RPMI8226 (cell line): ENCODE results near the gene RAB33A.
A peak's percentile ranks its signal among the peaks of the same experiment; 100 is the strongest.
"Not testable (repeated sequence)": the region's sequence is repeated elsewhere in the genome, so short reads cannot be mapped to it uniquely, and the experiment has no call there.

ENCODE experiments used
- DNase-seq: peaks from one replicate; pipeline ENCODE4 v3.0.0-alpha.2; 2015

Gene RAB33A

DNA sequence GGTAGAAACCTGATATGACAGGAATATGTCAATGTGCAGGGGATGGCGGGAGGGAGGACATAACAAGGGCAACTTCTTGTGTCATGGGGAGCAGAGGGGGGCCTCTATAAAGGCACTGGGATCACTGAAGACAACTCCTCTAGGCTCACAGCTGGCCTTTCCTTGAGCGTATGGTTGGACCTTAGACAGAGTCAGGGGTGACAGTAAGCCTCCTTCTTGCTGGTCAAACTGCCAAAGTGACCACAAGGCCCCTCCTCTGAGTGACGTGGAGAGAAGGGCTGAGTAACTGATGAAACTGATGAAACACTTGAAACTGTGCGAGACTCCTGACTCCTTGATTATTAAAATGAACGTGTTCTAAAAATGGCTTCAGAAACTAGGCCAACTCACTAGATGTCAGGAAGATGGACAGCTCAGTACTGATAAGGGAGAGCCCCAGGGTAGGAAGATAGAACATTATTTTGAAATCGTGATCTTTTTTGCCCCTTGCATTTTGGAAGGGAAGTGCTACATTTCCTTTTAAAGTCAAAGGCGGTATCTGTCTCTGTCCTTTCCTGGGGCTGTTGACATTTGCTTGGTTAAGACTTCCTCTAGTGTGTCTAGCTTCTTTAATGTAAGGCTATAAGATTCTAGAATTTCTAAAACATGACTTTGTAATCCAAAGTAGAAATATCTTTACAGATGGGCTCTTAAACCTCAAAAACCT is 1.6 kb downstream of the RAB33A start:
- peak; percentile 57 for DNase-seq

GRCh38 chrX:130174045-130174704 is 2.4 kb downstream of the RAB33A start:
- no peak for DNase-seq

DNA sequence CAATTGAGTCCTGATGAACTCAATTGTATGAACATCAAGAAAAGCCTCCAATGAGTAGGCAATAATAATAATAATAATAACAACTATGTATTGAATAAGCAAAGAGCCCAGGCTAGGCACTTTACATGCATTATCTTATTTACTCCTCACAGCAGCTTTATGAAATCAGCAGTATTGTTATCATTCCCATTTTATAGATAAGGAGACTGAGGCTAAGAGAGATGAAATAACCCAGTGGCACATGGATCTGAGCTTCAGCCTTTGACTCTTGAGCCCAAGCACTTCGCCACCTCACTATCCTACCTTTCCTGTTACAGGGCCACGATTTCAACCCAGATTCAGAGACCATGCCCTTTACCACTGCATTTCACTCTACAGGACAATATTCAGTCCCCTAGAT is 3.2 kb downstream of the RAB33A start:
- DNase-seq = no peak

DNA sequence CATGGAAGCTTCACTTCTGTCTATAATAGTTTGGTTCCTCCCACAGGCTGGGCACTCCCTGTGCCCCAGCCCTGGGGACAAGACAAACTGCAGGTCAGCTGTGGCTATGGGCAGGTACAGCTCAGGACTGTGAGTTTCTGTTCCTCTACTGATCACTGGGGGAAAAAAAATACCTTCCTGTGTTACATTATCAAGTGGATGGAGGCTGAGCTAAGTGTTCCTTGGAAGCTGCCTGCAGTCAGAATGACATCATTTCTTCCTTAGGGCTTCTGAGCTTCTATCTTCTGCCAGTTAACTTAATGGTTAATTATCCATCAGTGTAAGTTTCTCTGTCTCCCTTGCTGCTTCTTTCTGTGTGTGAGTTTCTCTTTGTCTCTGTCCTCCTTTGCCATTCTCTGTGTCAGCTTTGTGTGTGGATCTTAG is 4.6 kb downstream of the RAB33A start:
- DNase-seq = peak; percentile 72

DNA sequence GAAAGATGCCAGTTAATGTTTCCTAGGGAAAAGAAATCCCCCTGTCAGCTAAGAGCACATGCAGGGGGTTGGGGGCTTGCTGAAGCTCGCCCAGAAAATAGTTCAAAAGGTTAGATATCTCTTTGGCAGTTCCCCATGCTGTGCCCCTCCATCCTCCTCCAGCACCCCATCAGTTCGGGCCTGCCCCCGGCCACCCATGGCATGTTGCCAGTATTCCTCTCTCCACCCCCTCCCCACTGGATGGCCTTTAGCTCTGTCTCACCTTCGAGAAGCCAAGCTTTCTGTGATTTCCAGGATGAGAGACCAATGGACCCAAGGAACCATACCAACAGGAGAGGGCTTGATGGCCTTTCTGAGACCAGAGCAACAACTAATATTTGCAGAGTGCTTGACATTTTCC is 5.2 kb downstream of the RAB33A start:
- no peak for DNase-seq

DNA sequence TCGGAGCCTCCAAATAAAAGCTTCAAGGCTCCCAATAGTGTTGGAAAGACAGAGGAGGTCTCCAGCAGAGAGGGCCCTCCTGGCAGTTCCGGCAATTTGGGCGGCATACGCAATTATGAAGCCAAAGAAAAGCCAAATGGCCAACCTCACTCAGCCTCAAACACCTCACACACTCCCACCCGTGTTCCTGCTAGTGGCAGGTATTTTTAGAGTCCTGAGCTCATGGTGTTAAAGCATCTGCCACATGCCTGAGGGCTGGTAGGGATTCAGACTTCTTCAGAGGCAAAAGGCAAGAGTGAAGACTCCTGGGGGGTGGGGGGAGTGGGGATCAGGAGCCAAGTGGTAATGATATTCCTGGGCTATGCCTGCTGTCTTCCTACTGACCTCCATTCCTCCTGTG is 7.4 kb downstream of the RAB33A start:
- DNase-seq = no peak

DNA sequence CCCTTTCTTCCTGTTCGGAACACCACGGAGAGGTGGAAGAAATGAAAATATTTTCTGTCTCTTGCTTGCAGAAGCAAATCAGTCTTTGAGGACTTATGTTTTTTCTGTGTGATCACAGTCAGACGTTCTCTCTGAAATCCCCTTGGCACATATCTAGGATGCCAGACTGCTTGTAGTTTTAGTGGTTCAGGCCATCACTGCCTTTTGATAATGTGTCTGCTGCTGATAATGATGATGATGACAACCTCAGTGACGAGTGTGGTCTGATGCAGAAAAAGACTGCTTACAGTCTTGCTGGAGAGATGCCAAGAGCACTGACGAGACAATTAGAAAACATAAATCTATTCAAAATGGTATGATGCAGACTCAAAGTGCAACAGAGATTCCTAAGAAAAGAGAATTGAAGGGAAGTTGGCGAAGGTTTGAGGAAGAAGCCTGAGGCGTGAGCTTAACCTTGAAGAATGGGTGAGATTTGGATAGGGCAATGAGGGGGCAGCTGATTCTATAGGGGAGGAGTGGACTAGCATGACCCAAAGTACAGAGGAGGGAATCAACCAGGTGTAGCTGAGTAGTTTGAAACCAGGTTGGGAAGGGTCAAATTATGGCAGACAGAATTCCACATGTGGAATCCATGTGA is 7.9 kb downstream of the RAB33A start:
- no peak for DNase-seq

- DNase-seq = no peak
These were observed 12.4 kb downstream of the RAB33A start for GRCh38 chrX:130184168-130184567.

- no peak for DNase-seq
These were observed 13.1 kb downstream of the RAB33A start for GRCh38 chrX:130184857-130185256.

DNA sequence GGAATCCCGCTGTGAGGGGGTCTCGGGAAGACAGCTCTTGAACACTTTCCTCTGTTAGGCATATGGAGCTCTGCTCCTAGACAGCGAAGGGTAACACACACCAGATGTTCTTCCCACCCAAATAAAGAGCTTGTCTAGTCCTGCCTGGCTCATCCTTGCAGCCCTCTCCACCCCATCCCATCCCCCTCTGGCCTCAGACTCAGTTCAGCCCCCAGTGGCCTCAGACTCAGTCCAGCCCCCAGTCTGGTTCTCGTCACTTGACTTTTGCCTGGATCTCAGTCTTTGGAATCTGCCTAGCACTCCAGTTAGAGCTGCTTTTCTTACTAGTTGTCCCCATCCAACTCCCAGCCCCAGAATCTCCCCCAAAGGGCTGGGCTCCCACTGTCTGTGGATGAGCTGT is 14.9 kb downstream of the RAB33A start:
- no peak for DNase-seq

DNA sequence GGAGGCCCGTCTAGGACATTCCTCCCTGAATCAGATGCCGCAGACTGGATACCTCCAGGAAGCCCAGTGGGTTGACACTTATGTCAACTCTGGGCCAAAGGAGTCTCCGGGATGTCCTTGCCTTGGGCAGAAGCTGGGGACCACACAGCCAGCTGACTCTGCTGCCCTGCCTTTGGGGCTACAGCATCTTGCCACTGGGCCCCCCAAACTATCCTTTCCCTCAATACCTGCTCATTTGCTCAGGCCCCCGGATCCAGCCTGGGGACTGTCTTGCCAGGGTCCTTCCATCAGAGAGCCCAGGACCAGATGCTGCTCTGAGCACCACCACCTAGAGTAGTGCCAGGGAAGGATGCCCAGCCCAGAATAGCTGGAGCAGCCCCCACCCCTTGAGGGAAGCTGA is 19.0 kb downstream of the RAB33A start:
- no peak for DNase-seq

- no peak for DNase-seq
These were observed 24.7 kb downstream of the RAB33A start for GRCh38 chrX:130196466-130196865.

DNA sequence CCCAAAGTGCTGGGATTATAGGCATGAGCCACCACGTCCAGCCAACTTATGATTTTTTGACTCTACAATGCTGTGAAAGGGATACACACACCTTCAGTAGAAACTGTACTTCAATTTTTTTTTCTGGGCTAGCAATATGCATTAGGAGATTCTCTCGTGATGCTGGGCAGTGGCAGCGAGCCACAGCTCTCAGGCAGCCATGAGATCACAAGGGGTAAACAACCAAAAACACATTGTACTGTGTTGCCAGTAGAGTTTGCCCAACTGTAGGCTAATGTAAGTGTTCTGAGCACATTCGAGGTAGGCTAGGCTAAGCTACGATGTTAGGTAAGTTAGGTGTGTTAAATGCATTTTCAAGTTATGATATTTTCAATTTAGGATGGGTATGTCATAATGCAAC is 25.7 kb downstream of the RAB33A start:
- DNase-seq = no peak

DNA sequence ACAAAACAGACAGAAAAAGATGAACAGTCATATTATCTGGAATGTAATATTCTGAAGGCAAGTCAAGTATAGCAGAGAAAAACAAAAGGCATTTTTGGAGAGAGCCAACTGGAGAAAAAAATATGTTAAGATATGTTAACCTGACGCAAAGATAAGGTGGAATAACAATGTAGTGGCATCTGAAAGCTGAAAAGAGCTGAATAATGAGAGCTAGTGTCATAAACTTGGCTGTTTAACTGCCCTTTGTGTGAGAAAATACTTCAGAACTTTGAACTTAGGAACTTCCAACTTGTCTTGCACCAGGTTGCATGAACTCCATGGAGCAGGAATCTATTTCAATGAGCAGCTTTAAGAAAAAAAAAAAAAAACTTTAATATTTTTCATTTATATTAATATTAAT is 32.9 kb downstream of the RAB33A start:
- DNase-seq = no peak

DNA sequence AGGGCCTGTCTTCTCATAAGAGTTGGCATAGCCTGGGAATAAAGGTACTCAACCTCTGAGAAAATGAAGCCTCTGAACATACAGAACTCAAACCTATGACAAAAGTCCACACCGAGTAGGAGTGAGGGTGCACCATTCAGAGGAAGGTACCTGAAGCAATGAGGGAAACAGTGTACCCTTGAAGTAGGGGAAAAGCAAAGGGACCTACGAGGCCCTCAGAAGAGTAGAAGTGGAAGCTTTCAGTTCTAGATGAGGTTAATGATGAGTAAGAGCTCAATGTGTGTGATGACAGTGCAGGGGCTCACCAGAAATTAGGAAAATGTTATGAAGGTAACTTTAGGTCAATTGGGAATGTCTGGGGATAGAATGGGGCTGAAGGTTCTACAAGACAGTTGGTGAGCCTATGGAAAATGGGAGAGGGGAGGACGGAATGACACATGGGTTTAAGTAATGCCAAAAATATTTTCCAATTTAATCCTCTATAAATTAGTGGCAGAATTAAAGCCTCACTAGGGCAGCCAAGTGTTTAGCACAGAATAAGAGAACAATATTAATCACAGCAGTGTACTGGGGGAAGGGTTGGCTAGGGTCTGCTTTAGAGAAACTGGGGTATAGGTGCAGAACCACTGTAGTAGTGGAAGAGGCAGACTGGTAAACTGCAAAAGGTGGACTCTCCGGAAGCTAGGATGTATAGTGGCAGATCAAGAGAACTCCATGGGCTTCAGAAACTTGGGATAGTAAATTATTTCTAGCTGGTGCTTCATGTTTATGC is 39.8 kb downstream of the RAB33A start:
- DNase-seq = no peak

- no peak for DNase-seq
These were observed 40.6 kb downstream of the RAB33A start for GRCh38 chrX:130212371-130212770.

DNA sequence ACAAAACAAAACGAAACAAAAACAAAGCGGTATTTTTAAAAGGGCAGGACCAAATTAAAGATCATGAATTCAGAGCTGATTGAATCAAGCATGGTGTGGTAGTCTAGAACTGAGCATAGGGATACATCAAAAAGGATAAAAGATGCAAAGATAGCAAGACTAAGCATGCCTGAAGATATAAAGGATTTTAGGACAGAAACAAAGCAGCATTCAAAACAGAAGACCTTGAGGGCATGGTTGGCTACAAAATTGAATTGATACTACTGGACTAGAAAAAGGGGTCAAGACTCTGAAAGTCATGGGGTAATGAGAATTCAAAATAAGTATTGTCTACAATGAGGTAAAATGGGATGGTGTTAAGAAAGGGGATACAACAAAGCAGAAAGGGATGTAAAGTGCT is 41.6 kb downstream of the RAB33A start:
- no peak for DNase-seq

- DNase-seq = peak; percentile 3
These were observed 44.6 kb downstream of the RAB33A start for GRCh38 chrX:130216320-130216719.

- DNase-seq = no peak
These were observed 53.0 kb downstream of the RAB33A start for GRCh38 chrX:130224810-130225209.

- DNase-seq = no peak
These were observed 57.1 kb downstream of the RAB33A start for GRCh38 chrX:130228871-130229270.

DNA sequence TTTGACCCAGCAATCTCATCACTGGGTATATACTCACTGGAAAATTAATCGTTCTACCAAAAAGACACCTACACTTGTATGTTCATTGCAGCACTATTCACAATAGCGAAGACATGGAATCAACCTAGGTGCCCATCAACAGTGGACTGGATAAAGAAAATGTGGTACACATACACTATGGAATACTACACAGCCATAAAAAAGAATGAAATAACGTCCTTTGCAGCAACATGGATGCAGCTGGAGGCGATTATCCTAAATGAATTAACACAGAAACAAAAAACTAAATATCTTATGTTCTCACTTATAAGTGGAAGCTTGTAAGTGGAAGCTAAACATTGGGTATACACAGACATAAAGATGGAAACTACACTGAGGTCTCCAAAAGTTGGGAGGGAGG is 59.4 kb downstream of the RAB33A start:
- DNase-seq = not testable (repeated sequence)
